SK-N-SH treated with all-trans-retinoic acid at 6 μM for 48 hours (cell line): Measurements from ENCODE around the gene MANSC4.

Source experiments
- ARNTL ChIP-seq: fragments of 450-650 bp; formaldehyde crosslinking; IDR thresholded peaks from 2 replicates; pipeline ENCODE4 v1.5.0; 2020; ENCODE audit warnings: low read depth, mild to moderate bottlenecking, moderate library complexity, borderline replicate concordance
- PATZ1 ChIP-seq: fragments of 250-450 bp; sonication (Bioruptor Pico); IDR thresholded peaks from 2 replicates; pipeline ENCODE4 v1.8.0; 2020; ENCODE audit warnings: mild to moderate bottlenecking, moderate library complexity, borderline replicate concordance
- POU6F1 ChIP-seq: fragments of 250-450 bp; sonication (Bioruptor Pico); IDR thresholded peaks from 2 replicates; pipeline ENCODE4 v1.8.0; 2021; ENCODE audit warnings: low read depth, mild to moderate bottlenecking, moderate library complexity, borderline replicate concordance
- PPARA ChIP-seq: fragments of 250-450 bp; sonication (Bioruptor Pico); IDR thresholded peaks from 2 replicates; pipeline ENCODE4 v1.5.0; 2020; ENCODE audit warnings: mild to moderate bottlenecking, borderline replicate concordance
- RARB ChIP-seq: fragments of 250-450 bp; sonication (Bioruptor Pico); IDR thresholded peaks from 2 replicates; pipeline ENCODE4 v1.8.0; 2021; ENCODE audit warnings: mild to moderate bottlenecking, moderate library complexity
- ZC3H10 ChIP-seq: fragments of 250-450 bp; sonication (Bioruptor Pico); IDR thresholded peaks from 2 replicates; pipeline ENCODE4 v1.5.1; 2021; ENCODE audit warnings: mild to moderate bottlenecking, moderate library complexity
- ZFP3 ChIP-seq: fragments of 250-450 bp; sonication (Bioruptor Pico); IDR thresholded peaks from 2 replicates; pipeline ENCODE4 v1.5.0; 2020; ENCODE audit warnings: mild to moderate bottlenecking, moderate library complexity
- ZFP30 ChIP-seq: fragments of 450-650 bp; formaldehyde crosslinking; IDR thresholded peaks from 2 replicates; pipeline ENCODE4 v1.5.0; 2022; ENCODE audit warnings: mild to moderate bottlenecking, moderate library complexity
- ZNF70 ChIP-seq: fragments of 450-650 bp; formaldehyde crosslinking; IDR thresholded peaks from 2 replicates; pipeline ENCODE4 v1.5.0; 2020; ENCODE audit warnings: mild to moderate bottlenecking, moderate library complexity
- TF ChIP-seq, protein P1 (sequence below): fragments of 250-450 bp; sonication (Bioruptor Pico); IDR thresholded peaks from 2 replicates; pipeline ENCODE4 v1.5.1; 2020; ENCODE audit warnings: low read depth, mild to moderate bottlenecking, moderate library complexity

DNA sequence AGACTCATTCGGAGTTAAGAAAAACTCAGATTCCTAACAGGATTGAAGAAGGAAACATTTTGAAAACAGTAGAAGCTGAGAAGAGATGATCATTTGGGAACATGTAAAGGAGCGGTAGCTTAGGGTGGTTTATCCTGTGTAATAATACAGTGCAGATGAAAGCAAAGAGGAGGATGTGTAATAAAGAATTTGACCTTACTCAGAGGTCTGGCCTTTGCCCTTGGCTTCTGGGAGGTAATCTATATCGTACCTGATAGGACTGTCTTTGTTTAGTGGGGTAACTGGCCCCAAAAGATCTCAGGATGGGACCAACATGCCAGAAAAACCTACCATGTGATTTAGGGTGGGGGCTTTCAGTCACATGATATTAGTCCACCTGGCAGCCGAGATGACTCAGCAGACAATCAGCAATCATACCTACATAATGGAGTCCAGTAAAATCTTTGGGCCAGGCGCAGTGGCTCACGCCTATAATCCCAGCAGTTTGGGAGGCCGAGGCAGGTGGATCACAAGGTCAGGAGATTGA is 23.3 kb downstream of the MANSC4 start:
- TF ChIP-seq ZFP30 (CRISPR knock-in tag) (no peak), PATZ1 (CRISPR knock-in tag) (no peak), ZC3H10 (no peak), RARB (CRISPR knock-in tag) (no peak), ZFP3 (CRISPR knock-in tag) (no peak), POU6F1 (no peak), ARNTL (no peak), PPARA (CRISPR knock-in tag) (no peak), ZNF70 (no peak)
- TF ChIP-seq, protein P1, sequence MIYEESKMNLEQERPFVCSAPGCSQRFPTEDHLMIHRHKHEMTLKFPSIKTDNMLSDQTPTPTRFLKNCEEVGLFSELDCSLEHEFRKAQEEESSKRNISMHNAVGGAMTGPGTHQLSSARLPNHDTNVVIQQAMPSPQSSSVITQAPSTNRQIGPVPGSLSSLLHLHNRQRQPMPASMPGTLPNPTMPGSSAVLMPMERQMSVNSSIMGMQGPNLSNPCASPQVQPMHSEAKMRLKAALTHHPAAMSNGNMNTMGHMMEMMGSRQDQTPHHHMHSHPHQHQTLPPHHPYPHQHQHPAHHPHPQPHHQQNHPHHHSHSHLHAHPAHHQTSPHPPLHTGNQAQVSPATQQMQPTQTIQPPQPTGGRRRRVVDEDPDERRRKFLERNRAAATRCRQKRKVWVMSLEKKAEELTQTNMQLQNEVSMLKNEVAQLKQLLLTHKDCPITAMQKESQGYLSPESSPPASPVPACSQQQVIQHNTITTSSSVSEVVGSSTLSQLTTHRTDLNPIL (CRISPR knock-in tag) = no peak
